Peyer's patch (tissue), 4 donors: ENCODE measurements around the gene ELP6. TPM values are rescaled to one million over a fixed set of nuclear protein-coding genes. Genes with fewer than 3 reads are reported as not detected.
"Not testable (repeated sequence)": the region's sequence is repeated elsewhere in the genome, so short reads cannot be mapped to it uniquely, and the experiment has no call there.

Experiments used
- DNase-seq, 3 donors: peaks; one replicate each; pipeline ENCODE4 v3.0.0-alpha.2; 2017 to 2019
- H3K27ac ChIP-seq, 4 donors: fragments of 200-600 bp; sonication (generic); one replicate each; pipeline ENCODE4 v1.5.1; 2016 to 2019
- H3K27me3 ChIP-seq, 2 donors: fragments of 200-600 bp; sonication (generic); one replicate each; pipeline ENCODE4 v1.5.1; 2019
- H3K36me3 ChIP-seq, 3 donors: fragments of 200-600 bp; sonication (generic); one replicate each; pipeline ENCODE4 v1.5.1; 2016 to 2019
- H3K4me1 ChIP-seq, 4 donors: fragments of 200-600 bp; sonication (generic); one replicate each; pipeline ENCODE4 v1.5.1; 2016 to 2019
- H3K4me3 ChIP-seq, 4 donors: fragments of 200-600 bp; sonication (generic); 1 replicate in 3 of 4; 2 replicates in 1 of 4; pipeline ENCODE4 v1.5.1; 2016 to 2019; ENCODE audit warnings: mild to moderate bottlenecking in 1 of 4
- H3K9me3 ChIP-seq, 4 donors: fragments of 200-600 bp; sonication (generic); one replicate each; pipeline ENCODE4 v1.5.1; 2016 to 2019; ENCODE audit warnings: mild to moderate bottlenecking in 1 of 4
- POLR2A ChIP-seq, 2 donors: fragments of 450-650 bp; IDR thresholded peaks; one replicate each; pipeline ENCODE4 v1.5.1; 2017; ENCODE audit warnings: antibody characterized with exemption in 2 of 2, mild to moderate bottlenecking in 2 of 2, moderate library complexity in 2 of 2
- total RNA-seq, 4 donors: library from RNA; depleted of rRNA; stranded (reverse); fragments of >200 nt; gene quantifications; one replicate each; pipeline ENCODE4 v1.1.0, GENCODE V29; 2016
- TF ChIP-seq, protein P1 (sequence below), 6 experiments: fragments of 450-650 bp in 4 of 6; fragments of 200-600 bp in 2 of 6; sonication (generic) in 1 of 6; IDR thresholded peaks; one replicate each; pipeline ENCODE4 v1.5.1; 2017 to 2019; ENCODE audit warnings: antibody characterized with exemption in 6 of 6, mild to moderate bottlenecking in 3 of 6, moderate library complexity in 1 of 6

ELP6 gene
- total RNA-seq, 4 donors from 2014 or later = 8.3 to 25.9 (median 13.4) TPM

DNA sequence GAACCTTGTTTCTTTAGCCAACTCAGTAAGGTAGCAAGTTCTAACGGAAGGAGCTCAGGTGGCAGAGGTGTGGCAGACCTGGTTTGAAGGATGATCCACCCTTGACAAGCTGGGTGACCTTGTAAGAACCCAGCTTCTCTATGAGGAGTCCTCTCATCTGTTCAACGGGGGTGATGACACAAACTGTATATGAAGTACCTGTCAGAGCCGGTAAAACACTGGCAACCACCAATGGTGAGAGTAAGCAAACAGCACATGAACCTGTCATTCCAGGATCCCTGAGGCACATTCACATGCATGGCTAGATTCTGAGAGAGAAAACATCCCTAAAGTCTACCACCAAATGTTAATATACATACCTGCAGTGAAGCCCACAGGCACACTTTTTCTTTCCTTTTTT, 40.1 kb downstream of the ELP6 start:
- TF ChIP-seq, protein P1, sequence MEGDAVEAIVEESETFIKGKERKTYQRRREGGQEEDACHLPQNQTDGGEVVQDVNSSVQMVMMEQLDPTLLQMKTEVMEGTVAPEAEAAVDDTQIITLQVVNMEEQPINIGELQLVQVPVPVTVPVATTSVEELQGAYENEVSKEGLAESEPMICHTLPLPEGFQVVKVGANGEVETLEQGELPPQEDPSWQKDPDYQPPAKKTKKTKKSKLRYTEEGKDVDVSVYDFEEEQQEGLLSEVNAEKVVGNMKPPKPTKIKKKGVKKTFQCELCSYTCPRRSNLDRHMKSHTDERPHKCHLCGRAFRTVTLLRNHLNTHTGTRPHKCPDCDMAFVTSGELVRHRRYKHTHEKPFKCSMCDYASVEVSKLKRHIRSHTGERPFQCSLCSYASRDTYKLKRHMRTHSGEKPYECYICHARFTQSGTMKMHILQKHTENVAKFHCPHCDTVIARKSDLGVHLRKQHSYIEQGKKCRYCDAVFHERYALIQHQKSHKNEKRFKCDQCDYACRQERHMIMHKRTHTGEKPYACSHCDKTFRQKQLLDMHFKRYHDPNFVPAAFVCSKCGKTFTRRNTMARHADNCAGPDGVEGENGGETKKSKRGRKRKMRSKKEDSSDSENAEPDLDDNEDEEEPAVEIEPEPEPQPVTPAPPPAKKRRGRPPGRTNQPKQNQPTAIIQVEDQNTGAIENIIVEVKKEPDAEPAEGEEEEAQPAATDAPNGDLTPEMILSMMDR (IDR thresholded peaks at IDR 0.05) = no peak
- no peak for TF ChIP-seq POLR2A (IDR thresholded peaks at IDR 0.05)
- no peak overlapping the region for H3K4me3 ChIP-seq
- DNase-seq = no peak
- H3K9me3 ChIP-seq = no peaks in the 10 kb centered on the region
- H3K27me3 ChIP-seq = no peaks in the 10 kb centered on the region
- no peak overlapping the region for H3K27ac ChIP-seq
- H3K36me3 ChIP-seq = no peaks in the 10 kb centered on the region
- peaks cover 0 to 26% (median 4%) of the 10 kb centered on the region in 4 donors for H3K4me1 ChIP-seq

DNA sequence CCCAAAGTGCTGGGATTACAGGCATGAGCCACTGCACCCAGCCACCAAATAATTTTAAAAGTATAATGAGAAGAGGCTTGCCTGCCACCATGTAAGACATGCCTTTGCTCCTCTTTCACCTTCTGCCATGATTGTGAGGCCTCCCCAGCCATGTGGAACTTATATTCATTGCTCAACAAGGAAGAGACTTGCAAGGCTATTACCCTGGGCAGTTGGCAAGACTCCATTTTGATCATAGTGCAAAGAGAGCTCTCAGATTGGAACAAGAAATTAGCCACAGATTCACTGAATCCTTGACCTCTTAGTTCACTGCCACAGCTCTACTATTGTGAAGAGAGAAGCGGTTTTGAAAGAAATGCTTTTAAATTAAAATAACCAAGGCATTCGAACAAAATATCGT, 43.9 kb downstream of the ELP6 start:
- peak overlapping the region in 1 of 4 donors; percentile 9 for H3K27ac ChIP-seq
- no peaks in the 10 kb centered on the region for H3K27me3 ChIP-seq
- H3K9me3 ChIP-seq = no peaks in the 10 kb centered on the region
- TF ChIP-seq, protein P1 (IDR thresholded peaks at IDR 0.05) = no peak
- no peak for TF ChIP-seq POLR2A (IDR thresholded peaks at IDR 0.05)
- no peak overlapping the region for H3K4me3 ChIP-seq
- peak in 1 of 3 donors; percentile 50 for DNase-seq
- H3K4me1 ChIP-seq = peaks cover 0 to 15% (median 2%) of the 10 kb centered on the region in 4 donors
- H3K36me3 ChIP-seq = no peaks in the 10 kb centered on the region

DNA sequence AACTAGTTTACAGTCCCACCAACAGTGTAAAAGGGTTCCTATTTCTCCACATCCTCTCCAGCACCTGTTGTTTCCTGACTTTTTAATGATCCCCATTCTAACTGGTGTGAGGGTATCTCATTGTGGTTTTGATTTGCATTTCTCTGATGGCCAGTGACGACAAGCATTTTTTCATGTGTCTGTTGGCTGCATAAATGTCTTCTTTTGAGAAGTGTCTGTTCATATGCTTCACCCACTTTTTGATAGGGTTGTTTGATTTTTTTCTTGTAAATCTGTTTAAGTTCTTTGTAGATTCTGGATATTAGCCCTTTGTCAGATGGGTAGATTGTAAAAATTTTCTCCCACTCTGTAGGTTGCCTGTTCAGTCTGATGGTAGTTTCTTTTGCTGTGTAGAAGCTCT, 45.2 kb downstream of the ELP6 start:
- not testable (repeated sequence) for DNase-seq, H3K4me3 ChIP-seq, H3K27ac ChIP-seq, H3K9me3 ChIP-seq, H3K4me1 ChIP-seq, H3K36me3 ChIP-seq, H3K27me3 ChIP-seq

DNA sequence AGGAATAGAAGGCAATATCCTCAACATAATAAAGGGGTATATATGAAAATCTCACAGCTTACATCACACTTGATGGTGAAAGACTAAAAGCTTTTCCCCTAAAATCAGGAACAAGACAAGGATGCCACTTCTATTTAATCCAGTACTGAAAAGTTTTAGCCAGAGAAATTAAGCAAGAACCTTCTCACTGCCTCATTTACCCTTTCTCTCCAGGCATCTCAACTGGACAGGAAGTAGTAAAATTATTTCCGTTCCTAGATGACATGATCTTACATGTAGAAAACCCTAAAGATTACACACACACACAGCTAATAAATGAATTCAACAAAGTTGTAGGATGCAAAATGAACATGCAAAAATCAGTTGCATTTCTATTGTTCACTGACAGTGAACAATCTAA, 48.9 kb downstream of the ELP6 start:
- Histone ChIP-seq H3K27ac (no peak overlapping the region), H3K4me1 (no peaks in the 10 kb centered on the region), H3K9me3 (no peaks in the 10 kb centered on the region), H3K27me3 (no peaks in the 10 kb centered on the region), H3K36me3 (no peaks in the 10 kb centered on the region), H3K4me3 (no peak overlapping the region)
- TF ChIP-seq, protein P1 (IDR thresholded peaks at IDR 0.05) = no peak
- no peak for TF ChIP-seq POLR2A (IDR thresholded peaks at IDR 0.05)
- DNase-seq = no peak

DNA sequence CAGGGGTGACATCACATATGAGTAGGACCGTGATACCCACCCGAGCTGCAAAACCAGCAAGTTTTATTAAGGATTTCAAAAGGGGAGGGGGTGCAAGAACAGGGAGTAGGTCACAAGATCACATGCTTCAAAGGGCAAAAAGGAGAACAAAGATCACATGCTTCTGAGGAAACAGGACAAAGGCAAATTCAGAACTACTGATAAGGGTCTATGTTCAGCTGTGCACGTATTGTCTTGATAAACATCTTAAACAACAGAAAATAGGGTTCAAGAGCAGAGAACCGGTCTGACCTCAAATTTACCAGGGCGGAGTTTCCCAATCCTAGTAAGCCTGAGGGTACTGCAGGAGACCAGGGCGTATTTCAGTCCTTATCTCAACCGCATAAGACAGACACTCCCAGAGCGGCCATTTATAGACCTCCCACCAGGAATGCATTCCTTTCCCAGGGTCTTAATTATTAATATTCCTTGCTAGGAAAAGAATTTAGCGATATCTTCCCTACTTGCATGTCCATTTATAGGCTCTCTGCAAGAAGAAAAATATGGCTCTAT, 53.9 kb downstream of the ELP6 start:
- not testable (repeated sequence) for H3K9me3 ChIP-seq, H3K27me3 ChIP-seq, H3K4me1 ChIP-seq, H3K27ac ChIP-seq, H3K36me3 ChIP-seq, H3K4me3 ChIP-seq, DNase-seq

DNA sequence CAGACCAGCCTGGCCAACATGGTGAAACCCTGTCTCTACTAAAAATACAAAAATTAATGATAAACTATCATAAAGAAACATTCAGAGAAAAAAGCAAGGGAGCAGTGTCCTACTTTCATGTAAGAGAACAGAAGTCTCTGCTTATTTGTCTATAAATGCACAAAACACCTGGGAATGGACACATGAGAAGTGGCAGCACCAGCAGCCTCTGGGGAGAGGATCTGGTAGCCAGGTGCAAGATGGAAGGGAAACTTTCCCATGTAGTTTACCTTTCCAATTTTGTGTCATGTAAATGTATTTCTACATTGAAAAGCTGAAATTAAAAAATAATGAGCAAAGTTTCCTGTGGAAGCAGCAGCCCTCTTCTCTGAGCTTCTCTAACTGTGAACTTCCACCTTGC, 56.5 kb downstream of the ELP6 start:
- Histone ChIP-seq H3K27me3 (no peaks in the 10 kb centered on the region), H3K4me3 (no peak overlapping the region), H3K36me3 (no peaks in the 10 kb centered on the region), H3K9me3 (no peaks in the 10 kb centered on the region), H3K27ac (no peak overlapping the region), H3K4me1 (no peaks in the 10 kb centered on the region)
- no peak for DNase-seq
- TF ChIP-seq, protein P1 (IDR thresholded peaks at IDR 0.05) = no peak
- no peak for TF ChIP-seq POLR2A (IDR thresholded peaks at IDR 0.05)

DNA sequence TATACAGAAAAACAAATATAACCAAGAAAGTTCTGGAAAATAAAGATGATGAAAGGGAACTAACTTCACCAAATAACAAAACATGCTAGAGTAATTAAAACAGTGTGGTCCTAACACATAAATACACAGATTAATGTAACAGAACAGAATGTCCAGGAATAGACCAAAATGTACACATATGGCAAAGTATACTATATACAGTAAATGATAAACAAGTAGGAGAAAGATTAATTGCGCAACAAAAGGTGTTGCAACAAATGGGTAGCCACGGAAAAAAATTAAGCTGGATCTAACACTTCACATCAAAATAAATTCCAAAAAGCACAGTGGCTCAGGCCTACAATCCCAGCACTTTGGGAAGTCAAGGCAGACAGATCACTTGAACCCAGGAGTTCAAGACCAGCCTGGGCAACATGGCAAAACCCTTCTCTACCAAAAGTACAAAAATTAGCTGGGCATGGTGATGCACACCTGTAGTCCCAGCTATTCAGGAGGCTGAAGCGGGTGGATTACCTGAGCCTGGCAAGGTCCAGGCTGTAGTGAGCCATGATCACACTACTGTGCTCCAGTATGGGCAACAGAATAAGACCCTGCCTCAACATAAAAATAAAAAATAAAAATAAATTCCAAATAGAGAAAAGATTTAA, 57.6 kb downstream of the ELP6 start:
- Histone ChIP-seq H3K9me3 (no peaks in the 10 kb centered on the region), H3K27ac (peak overlapping the region in 1 of 4 donors; percentile 10), H3K4me3 (no peak overlapping the region), H3K4me1 (no peaks in the 10 kb centered on the region), H3K27me3 (no peaks in the 10 kb centered on the region), H3K36me3 (no peaks in the 10 kb centered on the region)
- TF ChIP-seq, protein P1 (IDR thresholded peaks at IDR 0.05) = no peak
- no peak for TF ChIP-seq POLR2A (IDR thresholded peaks at IDR 0.05)
- DNase-seq = no peak
